H9 (cell line): ENCODE results near the gene ZNF77. TPM values are rescaled to one million over a fixed set of nuclear protein-coding genes. Genes with fewer than 3 reads are reported as not detected.
A peak's percentile ranks its signal among the peaks of the same experiment; 100 is the strongest.

Source experiments
- DNase-seq: peaks from one replicate; pipeline ENCODE4 v3.0.0-alpha.2; 2017
- H2AFZ ChIP-seq: one replicate; pipeline ENCODE4 v1.6.1; 2013; ENCODE audit warnings: mild to moderate bottlenecking, low read length, control low read depth, moderate library complexity
- H2AK5ac ChIP-seq: 2 replicates; pipeline ENCODE4 v1.6.1; 2013; ENCODE audit warnings: low read length, control low read depth, mixed read lengths; ENCODE audit not compliant: insufficient read length
- H2BK120ac ChIP-seq: one replicate; pipeline ENCODE4 v1.6.1; 2013; ENCODE audit warnings: low read depth, mild to moderate bottlenecking, low read length, control low read depth, inconsistent platforms; ENCODE audit not compliant: poor library complexity, severe bottlenecking
- H2BK12ac ChIP-seq: 2 replicates; pipeline ENCODE4 v1.6.1; 2013; ENCODE audit warnings: low read length, control low read depth, mixed read lengths, low read depth; ENCODE audit not compliant: insufficient read length
- H2BK15ac ChIP-seq: 2 replicates; pipeline ENCODE4 v1.6.1; 2013; ENCODE audit warnings: low read depth, low read length, control low read depth
- H2BK20ac ChIP-seq: one replicate; pipeline ENCODE4 v1.6.1; 2013; ENCODE audit warnings: low read depth, mild to moderate bottlenecking, low read length, control low read depth, inconsistent platforms; ENCODE audit not compliant: poor library complexity, severe bottlenecking
- H2BK5ac ChIP-seq: 2 replicates; pipeline ENCODE4 v1.6.1; 2013; ENCODE audit warnings: low read length, control low read depth, mixed read lengths; ENCODE audit not compliant: insufficient read length
- H3K14ac ChIP-seq: 2 replicates; pipeline ENCODE4 v1.6.1; 2013; ENCODE audit warnings: low read length, control low read depth; ENCODE audit not compliant: insufficient read depth
- H3K18ac ChIP-seq: 2 replicates; pipeline ENCODE4 v1.6.1; 2013; ENCODE audit warnings: low read depth, mild to moderate bottlenecking, mixed read lengths, low read length, control low read depth; ENCODE audit not compliant: insufficient read length
- H3K23ac ChIP-seq: 2 replicates; pipeline ENCODE4 v1.6.1; 2013; ENCODE audit warnings: low read length, control low read depth, mixed read lengths, low read depth; ENCODE audit not compliant: insufficient read length
- H3K23me2 ChIP-seq: 2 replicates; pipeline ENCODE4 v1.6.1; 2013; ENCODE audit warnings: low read depth, mild to moderate bottlenecking, mixed read lengths, low read length, control low read depth; ENCODE audit not compliant: insufficient read length, poor library complexity, severe bottlenecking
- H3K27ac ChIP-seq: 2 replicates; pipeline ENCODE4 v1.5.1; 2013; ENCODE audit warnings: low read length, control low read depth, mixed read lengths, low read depth; ENCODE audit not compliant: insufficient read length
- H3K27me3 ChIP-seq: 2 replicates; pipeline ENCODE4 v1.6.1; 2013; ENCODE audit warnings: low read length, control low read depth, inconsistent platforms; ENCODE audit not compliant: insufficient read depth
- H3K4ac ChIP-seq: 2 replicates; pipeline ENCODE4 v1.6.1; 2013; ENCODE audit warnings: low read depth, mild to moderate bottlenecking, control low read depth, inconsistent platforms, low read length, moderate library complexity
- H3K4me1 ChIP-seq: 2 replicates; pipeline ENCODE4 v1.6.1; 2013; ENCODE audit warnings: low read length, control low read depth, inconsistent platforms; ENCODE audit not compliant: insufficient read depth
- H3K4me2 ChIP-seq: 2 replicates; pipeline ENCODE4 v1.6.1; 2013; ENCODE audit warnings: low read length, control low read depth, mixed read lengths; ENCODE audit not compliant: insufficient read length, insufficient read depth
- H3K56ac ChIP-seq: 2 replicates; pipeline ENCODE4 v1.6.1; 2013; ENCODE audit warnings: low read depth, mild to moderate bottlenecking, mixed read lengths, low read length, control low read depth; ENCODE audit not compliant: insufficient read length
- H3K79me1 ChIP-seq: 2 replicates; pipeline ENCODE4 v1.6.1; 2013; ENCODE audit warnings: low read depth, mild to moderate bottlenecking, moderate library complexity, low read length, control low read depth, inconsistent platforms; ENCODE audit not compliant: insufficient read depth, poor library complexity, severe bottlenecking
- H3K79me2 ChIP-seq: 2 replicates; pipeline ENCODE4 v1.6.1; 2013; ENCODE audit warnings: low read length, control low read depth, inconsistent platforms; ENCODE audit not compliant: insufficient read depth
- H3K9ac ChIP-seq: 2 replicates; pipeline ENCODE4 v1.6.1; 2013; ENCODE audit warnings: low read length, control low read depth, mixed read lengths; ENCODE audit not compliant: insufficient read length; ENCODE audit errors: extremely low read depth
- H3K9me3 ChIP-seq: one replicate; pipeline ENCODE4 v1.6.1; 2013; ENCODE audit warnings: low read depth, low read length, inconsistent platforms; ENCODE audit not compliant: control insufficient read depth
- H3T11ph ChIP-seq: one replicate; pipeline ENCODE4 v1.6.1; 2013; ENCODE audit warnings: mild to moderate bottlenecking, low read length, control low read depth, inconsistent platforms
- H4K20me1 ChIP-seq: one replicate; pipeline ENCODE4 v1.6.1; 2013; ENCODE audit not compliant: control insufficient read depth, insufficient read length, insufficient read depth
- H4K5ac ChIP-seq: 2 replicates; pipeline ENCODE4 v1.6.1; 2013; ENCODE audit warnings: low read depth, mild to moderate bottlenecking, mixed read lengths, low read length, control low read depth; ENCODE audit not compliant: insufficient read length
- H4K8ac ChIP-seq: replicated peaks from 2 replicates; pipeline ENCODE4 v1.6.1; 2013; ENCODE audit warnings: low read length, control low read depth, mixed read lengths, low read depth; ENCODE audit not compliant: insufficient read length
- H4K91ac ChIP-seq: 2 replicates; pipeline ENCODE4 v1.6.1; 2013; ENCODE audit warnings: low read depth, mild to moderate bottlenecking, moderate library complexity, mixed read lengths, low read length, control low read depth; ENCODE audit not compliant: insufficient read length
- H3K27ac Mint-ChIP-seq, 3 experiments: 2 replicates in 2 of 3; 3 replicates in 1 of 3; pipeline ENCODE4 v1.8.0; 2020 to 2021; ENCODE audit warnings: mixed read lengths in 3 of 3, mild to moderate bottlenecking in 1 of 3, moderate library complexity in 1 of 3
- H3K27me3 Mint-ChIP-seq: 2 replicates; pipeline ENCODE4 v1.8.0; 2021; ENCODE audit warnings: low read depth, mild to moderate bottlenecking, moderate library complexity, mixed read lengths
- H3K36me3 Mint-ChIP-seq, 3 experiments: 2 replicates in 2 of 3; 3 replicates in 1 of 3; pipeline ENCODE4 v1.8.0; 2020 to 2021; ENCODE audit warnings: low read depth in 3 of 3, mixed read lengths in 3 of 3; ENCODE audit not compliant: insufficient read depth in 1 of 3
- H3K4me1 Mint-ChIP-seq, 2 experiments: 2 replicates each; pipeline ENCODE4 v1.8.0; 2020; ENCODE audit warnings: mixed read lengths in 2 of 2
- H3K4me3 Mint-ChIP-seq, 2 experiments: 2 replicates in 1 of 2; 3 replicates in 1 of 2; pipeline ENCODE4 v1.8.0; 2020 to 2021; ENCODE audit warnings: mild to moderate bottlenecking in 2 of 2, mixed read lengths in 2 of 2, moderate library complexity in 1 of 2
- H3K9me3 Mint-ChIP-seq, 2 experiments: 2 replicates in 1 of 2; 3 replicates in 1 of 2; pipeline ENCODE4 v1.8.0; 2020; ENCODE audit warnings: mild to moderate bottlenecking in 2 of 2, mixed read lengths in 2 of 2, moderate library complexity in 1 of 2
- CTCF ChIP-seq: fragments of 200-600 bp; sonication (generic); conservative IDR thresholded peaks from 3 replicates; pipeline ENCODE4 v1.8.0; 2021; ENCODE audit warnings: antibody characterized with exemption, mild to moderate bottlenecking
- WGBS: extraction: QIAGEN DNeasy Blood & Tissue Kit; methylation state at CpG from one replicate; pipeline ENCODE4 v1.1.7; 2013; ENCODE audit warnings: missing lambda C conversion rate, low lambda C conversion rate, mixed read lengths; ENCODE audit not compliant: insufficient read length; ENCODE audit errors: extremely low coverage; 5-methylcytosine and 5-hydroxymethylcytosine counted together
- total RNA-seq: library from RNA; stranded (reverse); gene quantifications from 2 replicates; pipeline ENCODE4 v1.2.1, GENCODE V29; 2021

The ZNF77 gene
- total RNA-seq, 1 experiment from 2014 or later, result 4.6 TPM

DNA sequence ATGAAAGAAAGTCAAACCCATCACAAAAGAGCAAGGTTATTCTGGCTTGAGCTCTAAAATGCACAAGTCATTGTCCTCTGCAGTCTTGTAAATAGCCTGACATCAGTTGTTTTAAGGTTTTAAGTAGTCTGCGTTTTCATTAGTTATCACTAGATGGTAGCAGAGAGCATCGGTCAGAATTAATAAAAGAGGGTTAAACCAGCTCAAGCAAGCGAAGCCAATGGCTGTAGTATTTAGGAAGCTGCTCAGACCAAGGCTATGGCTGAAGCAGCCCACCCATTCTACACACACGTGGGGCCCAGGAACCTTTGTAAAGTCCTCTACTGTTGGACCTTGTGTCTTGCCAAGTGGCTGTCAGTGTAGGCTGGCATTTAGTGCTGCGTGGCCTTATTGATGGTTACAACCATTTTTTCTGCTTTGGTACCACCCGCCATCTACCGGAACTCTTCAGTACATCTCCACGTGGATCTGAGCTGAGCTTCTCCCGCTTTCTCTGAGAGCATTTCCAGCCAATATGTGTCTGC, 57.3 kb downstream of the ZNF77 start:
- Mint-ChIP-seq H3K4me1 (peaks cover 7 to 8% of the 10 kb centered on the region in 2 experiments), H3K4me3 (0 out of 5 replicates have a peak overlapping the region, but pooled peaks of 1 of the 2 experiments have one; percentile 3), H3K27me3 (peaks cover 11% of the 10 kb centered on the region), H3K27ac (0 out of 7 replicates have a peak overlapping the region, but pooled peaks of 1 of the 3 experiments have one; percentile 49), H3K9me3 (peaks cover 9 to 23% of the 10 kb centered on the region in 2 experiments), H3K36me3 (no peaks in the 10 kb centered on the region; a peak in 1 of 7 replicates)
- Histone ChIP-seq H4K20me1 (no peaks in the 10 kb centered on the region), H4K8ac (no peak overlapping the region), H2BK120ac (no peak overlapping the region), H2AK5ac (no peak overlapping the region), H2BK12ac (no peak overlapping the region), H2AFZ (no peak overlapping the region), H2BK20ac (no peak overlapping the region), H3K27ac (no peak overlapping the region), H2BK15ac (no peak overlapping the region), H3K4ac (no peak overlapping the region), H3K18ac (peak overlapping the region; percentile 72), H4K91ac (no peak overlapping the region), H3K9ac (no peak overlapping the region), H4K5ac (no peak overlapping the region), H3K14ac (no peak overlapping the region), H3K4me2 (peak overlapping the region; percentile 36), H3K56ac (no peak overlapping the region), H3K23me2 (no peaks in the 10 kb centered on the region), H3K79me2 (no peaks in the 10 kb centered on the region), H3T11ph (no peak overlapping the region), H3K27me3 (no peaks in the 10 kb centered on the region), H3K79me1 (no peaks in the 10 kb centered on the region), H2BK5ac (no peak overlapping the region), H3K23ac (no peak overlapping the region), H3K4me1 (no peaks in the 10 kb centered on the region; the same call in 1 of the 2 replicates), H3K9me3 (no peaks in the 10 kb centered on the region)
- TF ChIP-seq CTCF, result peak; percentile 73
- DNase-seq, result peak; percentile 34
- no CpG with 5 or more reads among the region's 9 CpGs for WGBS
